HL-60 (cell line): Measurements from ENCODE around the gene POMT1.

Experiments
- DNase-seq, 2 experiments: peaks; one replicate each; pipeline ENCODE4 v3.0.0-alpha.2; 2010 to 2020; ENCODE audit warnings: low read depth in 1 of 2, low spot score in 1 of 2
- H3K27ac ChIP-seq: fragments of 250-450 bp; sonication (Bioruptor Pico); replicated peaks from 2 replicates; pipeline ENCODE4 v1.5.1; 2020; ENCODE audit warnings: mild to moderate bottlenecking, moderate library complexity
- H3K27me3 ChIP-seq: fragments of 250-450 bp; sonication (Bioruptor Pico); 2 replicates; pipeline ENCODE4 v1.5.1; 2021; ENCODE audit warnings: mild to moderate bottlenecking, moderate library complexity; ENCODE audit not compliant: insufficient read depth, poor library complexity, severe bottlenecking
- H3K4me3 ChIP-seq: replicated peaks from 2 replicates; pipeline ENCODE4 v1.5.1; 2011; ENCODE audit warnings: mild to moderate bottlenecking, control low read depth, low read length; ENCODE audit not compliant: insufficient read depth
- CTCF ChIP-seq: IDR thresholded peaks from one replicate; pipeline ENCODE4 v1.5.1; 2011; ENCODE audit warnings: low read length, control low read depth, inconsistent platforms; ENCODE audit not compliant: insufficient read depth
- GABPA ChIP-seq: IDR thresholded peaks from 2 replicates; pipeline ENCODE4 v1.6.1; 2012; ENCODE audit warnings: low read depth
- POLR2AphosphoS5 ChIP-seq: IDR thresholded peaks from 2 replicates; pipeline ENCODE4 v1.6.1; 2012; ENCODE audit warnings: low read depth
- REST ChIP-seq: IDR thresholded peaks from 2 replicates; pipeline ENCODE4 v1.6.1; 2012; ENCODE audit warnings: low read depth; ENCODE audit not compliant: insufficient replicate concordance
- SPI1 ChIP-seq: IDR thresholded peaks from 2 replicates; pipeline ENCODE4 v1.6.1; 2012; ENCODE audit warnings: low read depth, mild to moderate bottlenecking, borderline replicate concordance

The POMT1 gene

GRCh38 chr9:131521822-131522221 is 19.1 kb downstream of the POMT1 start:
- no peak overlapping the region for H3K27ac ChIP-seq
- no peak overlapping the region for H3K4me3 ChIP-seq
- DNase-seq: no peak
- TF ChIP-seq REST: no peak
- no peak for TF ChIP-seq GABPA
- no peak for TF ChIP-seq POLR2AphosphoS5
- TF ChIP-seq CTCF: no peak
- no peak for TF ChIP-seq SPI1
- H3K27me3 ChIP-seq: no peaks in the 10 kb centered on the region

GRCh38 chr9:131522257-131523085 is 19.8 kb downstream of the POMT1 start:
- DNase-seq: no peak
- TF ChIP-seq GABPA (no peak), REST (no peak), SPI1 (no peak), CTCF (no peak), POLR2AphosphoS5 (no peak)
- Histone ChIP-seq H3K27ac (no peak overlapping the region), H3K4me3 (no peak overlapping the region), H3K27me3 (no peaks in the 10 kb centered on the region)

- no peak for DNase-seq
- Histone ChIP-seq H3K27ac (no peak overlapping the region), H3K27me3 (no peaks in the 10 kb centered on the region), H3K4me3 (no peak overlapping the region)
- TF ChIP-seq GABPA (no peak), REST (no peak), CTCF (no peak), SPI1 (no peak), POLR2AphosphoS5 (no peak)
These were observed 20.3 kb downstream of the POMT1 start for GRCh38 chr9:131523086-131523388.
